ENCODE measurements around the gene TECPR1.

DNA sequence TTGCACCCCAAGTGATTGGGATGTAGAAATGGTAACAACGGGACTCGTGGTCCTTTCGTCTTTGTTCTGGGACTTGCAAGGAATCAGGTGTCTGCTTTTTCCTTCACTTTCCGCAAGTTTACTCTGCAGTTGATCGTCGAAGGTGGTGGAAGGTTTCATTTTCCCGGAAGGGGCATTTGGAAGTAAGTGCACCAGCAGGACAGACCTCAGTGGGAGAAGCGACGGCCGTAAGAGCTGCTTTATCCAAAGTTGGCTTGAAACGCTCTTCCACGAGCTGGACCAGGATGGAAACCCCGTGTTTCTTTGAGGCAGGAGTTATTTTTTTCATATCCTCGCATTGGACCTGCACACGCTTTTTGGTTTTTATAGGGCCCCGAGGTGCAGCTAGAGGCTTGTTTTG lies 30.7 kb upstream of the TECPR1 start:
- no peak for TF ChIP-seq POLR2AphosphoS5 (IDR thresholded peaks at IDR 0.05; ENCODE audit: low read depth, low read length)
- TF ChIP-seq REST (IDR thresholded peaks at IDR 0.05; ENCODE audit: insufficient read depth in 1 of 2, low read depth in 2 of 2, low read length in 2 of 2), result no peak
- TF ChIP-seq TAF1 (IDR thresholded peaks at IDR 0.05; ENCODE audit: borderline replicate concordance, insufficient read depth, low read length), result no peak

All from PFSK-1 (cell line).